Panc1 (cell line): ENCODE data around the gene CYB5R3. TPM values are rescaled to one million over a fixed set of nuclear protein-coding genes. Genes with fewer than 3 reads are reported as not detected.
"Not testable (repeated sequence)": the region's sequence is repeated elsewhere in the genome, so short reads cannot be mapped to it uniquely, and the experiment has no call there.

ENCODE experiments used
- ATAC-seq: fragments of 200-7000 bp; cut with Tn5 transposase; 2 replicates; pipeline ENCODE4 v1.9.1; 2020; ENCODE audit warnings: mild to moderate bottlenecking, moderate library complexity
- BruUV-seq: library from RNA; stranded (reverse); fragments of 400-500 nt; replicated peaks from 2 replicates; lab custom pipeline; 2021; lab: Mats Ljungman, UMichigan
- CTCF ChIA-PET: fragments of 300-600 bp; sonication (Branson Sonifier 250); formaldehyde crosslinking; loops from one replicate; lab custom pipeline; 2022; ENCODE audit warnings: antibody characterized with exemption; lab: Charles Lee
- POLR2A ChIA-PET: fragments of 300-600 bp; sonication (Branson Sonifier 250); formaldehyde crosslinking; loops from one replicate; lab custom pipeline; 2022; ENCODE audit warnings: antibody characterized with exemption; lab: Charles Lee
- DNase-seq: peaks from one replicate; pipeline ENCODE4 v3.0.0-alpha.2; 2010; ENCODE audit warnings: low read depth, low spot score
- H3K27ac ChIP-seq: 2 replicates; pipeline ENCODE4 v1.5.1; 2011; ENCODE audit warnings: mild to moderate bottlenecking, low read length, inconsistent platforms
- H3K27me3 ChIP-seq: fragments of 200-500 bp; sonication (Bioruptor generic); 2 replicates; pipeline ENCODE4 v1.6.0; 2014; ENCODE audit warnings: low read length, inconsistent platforms; ENCODE audit not compliant: control insufficient read depth, insufficient read depth
- H3K36me3 ChIP-seq: fragments of 200-500 bp; sonication (Bioruptor generic); 2 replicates; pipeline ENCODE4 v1.5.1; 2014; ENCODE audit warnings: inconsistent platforms, mild to moderate bottlenecking, low read length, moderate library complexity; ENCODE audit not compliant: control insufficient read depth, insufficient read depth
- H3K4me1 ChIP-seq: 2 replicates; pipeline ENCODE4 v1.5.1; 2011; ENCODE audit warnings: inconsistent platforms, mild to moderate bottlenecking, low read length, moderate library complexity; ENCODE audit not compliant: control insufficient read depth, insufficient read depth
- H3K4me3 ChIP-seq, 2 experiments: 2 replicates each; pipeline ENCODE4 v1.5.1; 2011 to 2012; ENCODE audit warnings: low read depth in 2 of 2, low read length in 2 of 2, mild to moderate bottlenecking in 2 of 2, inconsistent platforms in 1 of 2, moderate library complexity in 1 of 2
- H3K9me3 ChIP-seq: fragments of 200-500 bp; sonication (Bioruptor generic); 2 replicates; pipeline ENCODE4 v1.5.1; 2014; ENCODE audit warnings: low read depth, mild to moderate bottlenecking, inconsistent platforms, low read length, moderate library complexity; ENCODE audit not compliant: control insufficient read depth, insufficient read depth
- CTCF ChIP-seq: fragments of 450-650 bp; IDR thresholded peaks from 2 replicates; pipeline ENCODE4 v1.5.1; 2017; ENCODE audit warnings: mild to moderate bottlenecking
- POLR2AphosphoS5 ChIP-seq: IDR thresholded peaks from 2 replicates; pipeline ENCODE4 v1.6.1; 2012; ENCODE audit warnings: mild to moderate bottlenecking, low read depth, low read length, moderate library complexity
- REST ChIP-seq, 2 experiments: IDR thresholded peaks; 2 replicates each; pipeline ENCODE4 v1.6.1; 2011 to 2012; ENCODE audit warnings: low read depth in 2 of 2, control low read depth in 1 of 2, low read length in 1 of 2, mild to moderate bottlenecking in 1 of 2, moderate library complexity in 1 of 2; ENCODE audit not compliant: insufficient read depth in 1 of 2
- SIN3A ChIP-seq: IDR thresholded peaks from 2 replicates; pipeline ENCODE4 v1.6.1; 2012; ENCODE audit warnings: low read depth, mild to moderate bottlenecking, low read length, moderate library complexity, borderline replicate concordance; ENCODE audit not compliant: insufficient read depth
- TCF7L2 ChIP-seq: IDR thresholded peaks from 2 replicates; pipeline ENCODE4 v1.6.1; 2011; ENCODE audit warnings: mild to moderate bottlenecking, low read depth, low read length, inconsistent platforms
- in situ Hi-C: cut with HindIII; loops from 2 replicates; pipeline ENCODE4 v1.10.0; 2016; ENCODE audit warnings: low sequenced_read_pairs, low pct_unique_long_range_greater_than_20kb
- intact Hi-C: fragments of 100-400 bp; cut with micrococcal nuclease; formaldehyde crosslinking; loops from one replicate; pipeline ENCODE4 v1.10.0; 2022; ENCODE audit not compliant: unreplicated experiment
- total RNA-seq: library from RNA; stranded (reverse); gene quantifications from one replicate; pipeline ENCODE4 v1.2.1, GENCODE V29; 2021; ENCODE audit not compliant: unreplicated experiment

The CYB5R3 gene
- total RNA-seq, 1 experiment from 2014 or later, result 102 TPM

GRCh38 chr22:42581194-42581761 is 67.9 kb downstream of the CYB5R3 start:
- peak overlapping the region; percentile 78 for H3K27ac ChIP-seq
- ATAC-seq, H3K27me3 ChIP-seq, in situ Hi-C loops, H3K9me3 ChIP-seq, H3K36me3 ChIP-seq, intact Hi-C loops, CTCF ChIA-PET, DNase-seq, H3K4me1 ChIP-seq: not testable (repeated sequence)
- TSS peak; percentile 57 for BruUV-seq
- H3K4me3 ChIP-seq, result peak overlapping the region; percentile 54 to 61
- POLR2A ChIA-PET, result interaction anchor here (0.6 kb wide), 1 partner anchor 34 kb away, joined by 3 read pairs; the partner anchor contains the start of gene POLDIP3

- POLR2A ChIA-PET, BruUV-seq, intact Hi-C loops, ATAC-seq, CTCF ChIA-PET, in situ Hi-C loops, H3K9me3 ChIP-seq, H3K27ac ChIP-seq, H3K27me3 ChIP-seq, H3K4me1 ChIP-seq, H3K4me3 ChIP-seq, DNase-seq, H3K36me3 ChIP-seq: not testable (repeated sequence)
Observed at GRCh38 chr22:42580040-42580439, 69.2 kb downstream of the CYB5R3 start.

- Histone ChIP-seq H3K36me3 (no peaks in the 10 kb centered on the region), H3K4me1 (no peaks in the 10 kb centered on the region), H3K27ac (no peak overlapping the region), H3K9me3 (no peaks in the 10 kb centered on the region), H3K4me3 (no peak overlapping the region), H3K27me3 (no peaks in the 10 kb centered on the region)
- no TSS peak for BruUV-seq
- in situ Hi-C loops (no loop called here), intact Hi-C loops (no loop called here)
- ChIA-PET CTCF (no interaction called here), POLR2A (no interaction called here)
- no peak for TF ChIP-seq POLR2AphosphoS5
- TF ChIP-seq REST (IDR thresholded peaks at IDR 0.05; ENCODE audit: insufficient read depth in 1 of 2, low read depth in 2 of 2, low read length in 1 of 2), result no peak
- TF ChIP-seq TCF7L2, result no peak
- TF ChIP-seq CTCF, result no peak
- no peak for TF ChIP-seq SIN3A
- DNase-seq (no peak), ATAC-seq (no peak)
Observed at GRCh38 chr22:42577623-42578240, 71.5 kb downstream of the CYB5R3 start.

- H3K27ac ChIP-seq, POLR2A ChIA-PET, in situ Hi-C loops, DNase-seq, intact Hi-C loops, H3K9me3 ChIP-seq, CTCF ChIA-PET, BruUV-seq, H3K36me3 ChIP-seq, H3K27me3 ChIP-seq, ATAC-seq, H3K4me3 ChIP-seq, H3K4me1 ChIP-seq: not testable (repeated sequence)
Observed at GRCh38 chr22:42577141-42577540, 72.1 kb downstream of the CYB5R3 start.

GRCh38 chr22:42575996-42576574 is 73.1 kb downstream of the CYB5R3 start:
- H3K4me1 ChIP-seq, H3K9me3 ChIP-seq, H3K27me3 ChIP-seq, CTCF ChIA-PET, DNase-seq, H3K4me3 ChIP-seq, H3K27ac ChIP-seq, intact Hi-C loops, POLR2A ChIA-PET, ATAC-seq, BruUV-seq, H3K36me3 ChIP-seq, in situ Hi-C loops: not testable (repeated sequence)
